ENCODE data around the gene CHST9. TPM values are rescaled to one million over a fixed set of nuclear protein-coding genes. Genes with fewer than 3 reads are reported as not detected.
"Not testable (repeated sequence)": the region's sequence is repeated elsewhere in the genome, so short reads cannot be mapped to it uniquely, and the experiment has no call there.

The CHST9 gene
- total and polyA plus RNA-seq, 9 donors, result 0.09 to 0.47 (median 0.33) TPM

DNA sequence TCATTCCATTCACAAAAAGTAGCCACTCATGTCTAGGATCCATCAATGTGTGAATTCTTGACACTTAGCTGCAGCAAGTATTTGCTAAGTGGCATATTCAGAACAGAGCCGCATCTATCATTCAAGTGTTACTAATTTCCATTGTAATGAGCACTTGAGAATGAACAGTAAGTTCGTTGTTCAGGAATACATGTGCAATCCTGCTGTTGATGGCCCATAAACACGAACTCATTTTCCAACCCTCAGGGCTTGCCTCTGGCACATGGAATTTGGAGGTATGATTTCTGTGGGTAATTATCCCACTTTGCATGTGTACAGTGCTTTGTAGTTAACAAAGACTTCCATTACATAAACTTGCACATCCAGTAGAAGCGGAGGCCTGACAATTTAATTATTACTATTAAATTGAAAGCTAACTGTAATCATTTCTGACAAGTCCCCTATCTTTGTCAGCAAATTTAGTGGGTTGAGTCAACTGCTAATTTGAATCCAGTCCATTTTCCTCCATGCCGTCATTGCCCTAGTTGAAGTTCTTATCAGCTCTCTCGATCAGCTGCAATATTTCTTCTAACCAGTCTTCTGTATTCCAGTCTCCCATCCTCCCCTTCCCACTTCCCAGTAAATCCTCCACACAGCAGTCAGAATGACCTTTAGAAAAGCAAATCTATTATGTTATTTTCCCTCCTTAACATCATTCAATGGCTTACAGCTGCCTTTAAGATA, 203.6 kb downstream of the CHST9 start:
- no peak for DNase-seq
- Histone ChIP-seq H3K4me1 (ENCODE audit: control insufficient read depth, insufficient read depth, low read length) (no peaks in the 10 kb centered on the region), H3K36me3 (ENCODE audit: control insufficient read depth, insufficient read depth, low read length) (no peaks in the 10 kb centered on the region), H3K27ac (ENCODE audit: low read length) (no peak overlapping the region), H3K4me3 (ENCODE audit: low read length) (no peak overlapping the region), H3K9me3 (replicated peaks; ENCODE audit: control insufficient read depth, low read depth, low read length) (no peaks in the 10 kb centered on the region), H3K27me3 (ENCODE audit: control insufficient read depth, insufficient read depth, low read length) (no peaks in the 10 kb centered on the region)
- 74% methylated on average over 2 of the region's 6 CpGs for WGBS (ENCODE audit: insufficient coverage)

DNA sequence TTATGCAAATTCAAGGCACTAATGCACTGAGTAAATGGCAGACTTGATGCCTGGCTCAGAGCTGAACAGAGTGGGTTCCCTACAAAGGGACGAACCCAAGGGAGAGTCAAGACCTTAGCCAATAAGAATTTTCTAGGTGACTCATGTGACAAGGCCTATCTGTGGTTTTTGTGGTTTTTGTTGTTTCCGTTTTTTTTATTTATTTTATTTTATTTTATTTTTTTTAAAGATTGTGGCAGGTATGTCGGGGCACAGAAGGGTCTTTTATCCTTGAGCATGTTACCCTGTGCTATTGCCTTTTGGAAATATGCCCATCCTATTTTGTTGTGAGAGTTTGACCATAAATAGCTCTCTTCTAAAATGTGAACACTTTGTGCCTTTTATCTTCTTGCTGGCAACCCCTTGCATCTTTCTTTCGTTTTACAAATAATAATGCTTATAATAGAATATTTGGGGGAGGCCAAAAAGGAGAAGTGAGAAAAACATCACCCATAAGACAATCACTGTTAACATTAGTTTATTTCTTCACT, 206.2 kb downstream of the CHST9 start:
- H3K9me3 ChIP-seq (replicated peaks; ENCODE audit: control insufficient read depth, low read depth, low read length), result no peaks in the 10 kb centered on the region
- H3K27ac ChIP-seq (ENCODE audit: low read length), result no peak overlapping the region
- no peaks in the 10 kb centered on the region for H3K4me1 ChIP-seq (ENCODE audit: control insufficient read depth, insufficient read depth, low read length)
- H3K4me3 ChIP-seq (ENCODE audit: low read length), result no peak overlapping the region
- DNase-seq, result no peak
- no peaks in the 10 kb centered on the region for H3K27me3 ChIP-seq (ENCODE audit: control insufficient read depth, insufficient read depth, low read length)
- no CpG with 5 or more reads among the region's 4 CpGs for WGBS (ENCODE audit: insufficient coverage)
- no peaks in the 10 kb centered on the region for H3K36me3 ChIP-seq (ENCODE audit: control insufficient read depth, insufficient read depth, low read length)

GRCh38 chr18:26977781-26978180, 207.3 kb downstream of the CHST9 start:
- Histone ChIP-seq H3K4me1 (ENCODE audit: control insufficient read depth, insufficient read depth, low read length) (no peaks in the 10 kb centered on the region), H3K27me3 (ENCODE audit: control insufficient read depth, insufficient read depth, low read length) (no peaks in the 10 kb centered on the region), H3K9me3 (replicated peaks; ENCODE audit: control insufficient read depth, low read depth, low read length) (no peaks in the 10 kb centered on the region), H3K36me3 (ENCODE audit: control insufficient read depth, insufficient read depth, low read length) (no peaks in the 10 kb centered on the region), H3K4me3 (ENCODE audit: low read length) (no peak overlapping the region), H3K27ac (ENCODE audit: low read length) (no peak overlapping the region)
- DNase-seq, result no peak
- WGBS (ENCODE audit: insufficient coverage), result no CpG with 5 or more reads among the region's 1 CpG

DNA sequence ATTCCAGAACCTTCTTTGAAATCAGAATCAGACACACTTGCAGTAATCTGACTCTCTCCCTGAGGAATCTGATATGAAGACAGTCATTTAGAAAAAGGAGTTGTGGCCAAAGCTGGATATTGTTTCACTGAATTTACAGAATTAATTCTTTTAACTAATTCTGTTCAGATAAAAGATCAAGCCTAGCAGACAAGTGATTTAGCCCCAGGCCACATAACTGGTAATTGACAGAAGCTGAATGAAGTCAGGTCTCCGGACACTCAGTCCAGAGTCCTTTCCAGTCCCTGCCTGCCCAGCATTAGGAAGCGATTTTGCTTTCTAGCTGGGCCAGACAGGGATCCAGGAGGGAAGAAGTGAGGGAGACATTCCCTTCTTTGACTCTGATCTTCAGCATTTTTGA, 208.9 kb downstream of the CHST9 start:
- Histone ChIP-seq H3K27ac (ENCODE audit: low read length) (no peak overlapping the region), H3K27me3 (ENCODE audit: control insufficient read depth, insufficient read depth, low read length) (no peaks in the 10 kb centered on the region), H3K36me3 (ENCODE audit: control insufficient read depth, insufficient read depth, low read length) (no peaks in the 10 kb centered on the region), H3K9me3 (replicated peaks; ENCODE audit: control insufficient read depth, low read depth, low read length) (no peaks in the 10 kb centered on the region), H3K4me1 (ENCODE audit: control insufficient read depth, insufficient read depth, low read length) (no peaks in the 10 kb centered on the region), H3K4me3 (ENCODE audit: low read length) (no peak overlapping the region)
- no CpG with 5 or more reads among the region's 2 CpGs for WGBS (ENCODE audit: insufficient coverage)
- DNase-seq, result no peak

DNA sequence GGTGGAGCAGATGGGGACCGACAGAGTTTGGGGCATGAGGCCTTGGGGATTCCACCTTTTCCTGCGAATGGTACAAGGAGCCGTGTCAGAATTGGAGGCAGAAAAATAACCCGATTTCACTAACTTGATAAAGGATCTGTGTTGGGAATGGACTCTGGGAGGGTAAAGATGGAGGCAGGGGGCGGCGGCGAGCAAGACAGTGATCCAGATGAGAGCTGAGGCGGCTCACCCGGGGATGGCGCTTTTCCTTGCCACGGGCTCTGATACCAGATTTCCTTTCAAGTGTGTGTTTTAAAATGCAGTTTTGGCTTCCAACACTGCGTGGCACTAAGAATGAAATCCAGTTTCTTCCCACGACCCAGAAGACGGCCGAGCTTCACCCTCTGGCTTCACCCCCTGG, 212.6 kb downstream of the CHST9 start:
- H3K27ac ChIP-seq (ENCODE audit: low read length); DNase-seq; H3K4me1 ChIP-seq (ENCODE audit: control insufficient read depth, insufficient read depth, low read length); H3K36me3 ChIP-seq (ENCODE audit: control insufficient read depth, insufficient read depth, low read length); H3K9me3 ChIP-seq (replicated peaks; ENCODE audit: control insufficient read depth, low read depth, low read length); H3K27me3 ChIP-seq (ENCODE audit: control insufficient read depth, insufficient read depth, low read length); H3K4me3 ChIP-seq (ENCODE audit: low read length): not testable (repeated sequence)
- 97% methylated on average over 15 of the region's 15 CpGs for WGBS (ENCODE audit: insufficient coverage)

GRCh38 chr18:26971409-26971808, 213.7 kb downstream of the CHST9 start:
- no peaks in the 10 kb centered on the region for H3K4me1 ChIP-seq (ENCODE audit: control insufficient read depth, insufficient read depth, low read length)
- H3K4me3 ChIP-seq (ENCODE audit: low read length), result no peak overlapping the region
- no peak overlapping the region for H3K27ac ChIP-seq (ENCODE audit: low read length)
- H3K9me3 ChIP-seq (replicated peaks; ENCODE audit: control insufficient read depth, low read depth, low read length), result no peaks in the 10 kb centered on the region
- no peaks in the 10 kb centered on the region for H3K27me3 ChIP-seq (ENCODE audit: control insufficient read depth, insufficient read depth, low read length)
- DNase-seq, result no peak
- no peaks in the 10 kb centered on the region for H3K36me3 ChIP-seq (ENCODE audit: control insufficient read depth, insufficient read depth, low read length)
- WGBS (ENCODE audit: insufficient coverage), result 92% methylated on average over 4 of the region's 8 CpGs

DNA sequence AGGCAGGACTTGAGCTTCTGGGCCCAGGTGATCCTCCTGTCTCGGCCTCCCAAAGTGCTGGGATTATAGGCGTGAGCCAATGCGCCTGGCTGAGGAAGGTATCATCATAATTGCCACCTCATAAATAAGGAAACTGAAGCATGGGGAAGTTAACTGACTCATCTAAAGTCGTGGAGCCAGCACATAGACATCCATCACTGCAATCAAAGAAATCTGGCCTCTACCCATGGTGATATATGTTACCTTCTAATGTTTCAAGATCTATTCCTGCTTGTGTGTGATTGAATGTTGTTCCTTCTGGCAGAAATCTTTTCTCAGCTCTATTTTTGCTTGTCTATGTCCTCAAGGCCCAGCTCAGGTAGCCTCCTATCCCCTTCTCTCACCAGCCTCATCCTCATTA, 214.5 kb downstream of the CHST9 start:
- H3K27ac ChIP-seq (ENCODE audit: low read length), result no peak overlapping the region
- no peaks in the 10 kb centered on the region for H3K9me3 ChIP-seq (replicated peaks; ENCODE audit: control insufficient read depth, low read depth, low read length)
- no peak overlapping the region for H3K4me3 ChIP-seq (ENCODE audit: low read length)
- no peaks in the 10 kb centered on the region for H3K4me1 ChIP-seq (ENCODE audit: control insufficient read depth, insufficient read depth, low read length)
- no peaks in the 10 kb centered on the region for H3K27me3 ChIP-seq (ENCODE audit: control insufficient read depth, insufficient read depth, low read length)
- no peaks in the 10 kb centered on the region for H3K36me3 ChIP-seq (ENCODE audit: control insufficient read depth, insufficient read depth, low read length)
- DNase-seq, result no peak
- WGBS (ENCODE audit: insufficient coverage), result no CpG with 5 or more reads among the region's 4 CpGs

DNA sequence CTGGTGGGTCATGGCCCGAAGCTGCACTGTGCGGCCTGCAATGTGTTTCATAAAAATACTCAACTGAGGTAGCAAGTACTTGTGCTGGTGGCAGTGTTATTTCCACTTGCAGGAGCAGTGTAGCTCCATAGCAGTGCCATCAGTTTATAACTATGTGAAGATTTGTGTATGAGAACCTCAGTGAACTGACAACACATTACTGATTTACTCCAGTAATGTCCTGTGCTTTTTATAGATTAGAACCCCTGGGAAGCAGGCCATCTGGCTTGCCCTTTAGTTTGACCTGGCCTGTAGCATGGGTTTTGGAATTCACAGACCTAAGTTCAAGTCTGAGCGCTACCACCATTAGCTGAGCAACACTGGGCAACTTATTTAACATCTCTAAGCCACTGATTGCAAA, 219.9 kb downstream of the CHST9 start:
- WGBS (ENCODE audit: insufficient coverage), result 100% methylated on average over 2 of the region's 3 CpGs
- H3K4me1 ChIP-seq (ENCODE audit: control insufficient read depth, insufficient read depth, low read length), result no peaks in the 10 kb centered on the region
- no peak overlapping the region for H3K27ac ChIP-seq (ENCODE audit: low read length)
- no peaks in the 10 kb centered on the region for H3K27me3 ChIP-seq (ENCODE audit: control insufficient read depth, insufficient read depth, low read length)
- H3K36me3 ChIP-seq (ENCODE audit: control insufficient read depth, insufficient read depth, low read length), result no peaks in the 10 kb centered on the region
- DNase-seq, result no peak
- no peak overlapping the region for H3K4me3 ChIP-seq (ENCODE audit: low read length)
- no peaks in the 10 kb centered on the region for H3K9me3 ChIP-seq (replicated peaks; ENCODE audit: control insufficient read depth, low read depth, low read length)

DNA sequence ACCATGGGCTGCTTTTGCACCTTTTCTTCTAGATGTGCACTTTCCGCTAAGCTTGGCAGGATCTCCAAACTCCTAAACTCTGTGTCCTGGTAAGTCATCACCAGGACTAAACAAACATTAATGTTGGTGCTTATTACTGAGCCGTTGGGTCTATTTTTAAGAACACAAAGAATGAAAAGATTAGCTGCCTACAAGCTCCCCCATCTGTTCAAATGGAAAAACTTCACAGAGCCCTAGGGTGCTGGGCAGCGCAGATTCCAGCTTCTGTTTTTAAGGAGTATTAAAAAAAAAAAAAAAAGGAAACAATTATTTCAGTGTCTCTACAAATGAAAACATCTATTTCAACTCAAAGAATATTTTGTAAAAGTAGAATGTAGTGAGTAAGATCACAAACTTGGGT, 221.8 kb downstream of the CHST9 start:
- no peak overlapping the region for H3K4me3 ChIP-seq (ENCODE audit: low read length)
- H3K36me3 ChIP-seq (ENCODE audit: control insufficient read depth, insufficient read depth, low read length), result no peaks in the 10 kb centered on the region
- H3K27ac ChIP-seq (ENCODE audit: low read length), result no peak overlapping the region
- peak; percentile 34 for DNase-seq
- no peaks in the 10 kb centered on the region for H3K9me3 ChIP-seq (replicated peaks; ENCODE audit: control insufficient read depth, low read depth, low read length)
- H3K4me1 ChIP-seq (ENCODE audit: control insufficient read depth, insufficient read depth, low read length), result no peaks in the 10 kb centered on the region
- no CpG with 5 or more reads among the region's 3 CpGs for WGBS (ENCODE audit: insufficient coverage)
- no peaks in the 10 kb centered on the region for H3K27me3 ChIP-seq (ENCODE audit: control insufficient read depth, insufficient read depth, low read length)

- H3K9me3 ChIP-seq (replicated peaks; ENCODE audit: control insufficient read depth, low read depth, low read length), result no peaks in the 10 kb centered on the region
- H3K27me3 ChIP-seq (ENCODE audit: control insufficient read depth, insufficient read depth, low read length), result no peaks in the 10 kb centered on the region
- H3K27ac ChIP-seq (ENCODE audit: low read length), result no peak overlapping the region
- H3K36me3 ChIP-seq (ENCODE audit: control insufficient read depth, insufficient read depth, low read length), result no peaks in the 10 kb centered on the region
- H3K4me1 ChIP-seq (ENCODE audit: control insufficient read depth, insufficient read depth, low read length), result peaks cover 2% of the 10 kb centered on the region
- no peak for DNase-seq
- H3K4me3 ChIP-seq (ENCODE audit: low read length), result no peak overlapping the region
- WGBS (ENCODE audit: insufficient coverage), result 80% methylated on average over 1 of the region's 3 CpGs
These were observed 223.3 kb downstream of the CHST9 start for GRCh38 chr18:26961839-26962238.

DNA sequence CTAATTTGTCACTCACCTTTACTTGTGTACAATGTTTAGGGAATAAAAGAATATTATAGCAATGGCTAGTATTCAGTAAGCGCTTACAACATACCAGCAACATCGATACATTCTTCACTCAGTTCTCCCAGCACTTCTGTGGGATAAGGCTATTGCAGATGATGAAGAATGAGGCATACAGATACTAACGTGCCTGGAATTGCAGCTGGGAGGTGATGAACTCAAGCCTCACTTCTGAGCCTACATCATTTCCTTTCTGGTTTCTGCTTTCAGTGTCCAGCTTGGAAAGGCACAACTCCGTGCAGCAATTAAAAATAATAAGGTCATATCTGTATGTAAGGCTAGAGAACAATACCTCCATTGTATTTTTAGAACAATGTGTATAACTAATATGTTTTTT, 224.2 kb downstream of the CHST9 start:
- WGBS (ENCODE audit: insufficient coverage), result no CpG with 5 or more reads among the region's 4 CpGs
- no peaks in the 10 kb centered on the region for H3K36me3 ChIP-seq (ENCODE audit: control insufficient read depth, insufficient read depth, low read length)

More for the DNA sequence above, 224.2 kb downstream of the CHST9 start:
- no peak overlapping the region for H3K4me3 ChIP-seq (ENCODE audit: low read length)
- DNase-seq, result peak; percentile 45
- no peaks in the 10 kb centered on the region for H3K9me3 ChIP-seq (replicated peaks; ENCODE audit: control insufficient read depth, low read depth, low read length)
- peaks cover 2% of the 10 kb centered on the region for H3K4me1 ChIP-seq (ENCODE audit: control insufficient read depth, insufficient read depth, low read length)
- no peaks in the 10 kb centered on the region for H3K27me3 ChIP-seq (ENCODE audit: control insufficient read depth, insufficient read depth, low read length)
- H3K27ac ChIP-seq (ENCODE audit: low read length), result no peak overlapping the region

Data from muscle of leg (tissue), 11 donors.